Measurements from ENCODE around the gene CLEC19A.

DNA sequence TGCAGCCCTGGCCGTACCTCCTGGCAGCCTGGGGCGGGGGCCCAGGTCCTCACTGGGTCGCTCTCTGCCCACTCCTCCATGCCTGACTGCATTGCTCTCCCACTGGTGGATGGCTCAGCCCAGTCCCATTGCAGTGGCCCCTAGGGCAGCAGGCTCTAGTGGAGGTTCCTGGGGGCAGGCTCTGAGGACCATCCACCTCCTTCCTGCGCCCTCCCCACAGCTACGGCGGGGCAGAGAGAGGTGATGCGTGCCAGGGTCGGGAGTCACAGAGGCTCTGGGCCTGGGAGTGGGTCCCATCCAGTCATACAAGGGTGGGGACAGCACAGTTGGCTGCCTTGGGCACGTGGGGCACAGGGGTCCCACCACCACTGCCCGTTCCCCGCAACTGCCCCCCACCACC, 44.0 kb upstream of the CLEC19A start:
- TF ChIP-seq CTCF (IDR thresholded peaks at IDR 0.05) (no peak), POLR2AphosphoS5 (IDR thresholded peaks at IDR 0.05; ENCODE audit: insufficient read depth in 1 of 2, low read depth in 1 of 2) (no peak)

All from vagina (tissue), 2 donors.